ENCODE data around the gene SPOCK2.

SPOCK2 gene

GRCh38 chr10:72107325-72108003, 19.1 kb upstream of the SPOCK2 start:
- no peak for DNase-seq

- DNase-seq, result no peak
Measured at GRCh38 chr10:72106896-72107295, 18.5 kb upstream of the SPOCK2 start.

DNA sequence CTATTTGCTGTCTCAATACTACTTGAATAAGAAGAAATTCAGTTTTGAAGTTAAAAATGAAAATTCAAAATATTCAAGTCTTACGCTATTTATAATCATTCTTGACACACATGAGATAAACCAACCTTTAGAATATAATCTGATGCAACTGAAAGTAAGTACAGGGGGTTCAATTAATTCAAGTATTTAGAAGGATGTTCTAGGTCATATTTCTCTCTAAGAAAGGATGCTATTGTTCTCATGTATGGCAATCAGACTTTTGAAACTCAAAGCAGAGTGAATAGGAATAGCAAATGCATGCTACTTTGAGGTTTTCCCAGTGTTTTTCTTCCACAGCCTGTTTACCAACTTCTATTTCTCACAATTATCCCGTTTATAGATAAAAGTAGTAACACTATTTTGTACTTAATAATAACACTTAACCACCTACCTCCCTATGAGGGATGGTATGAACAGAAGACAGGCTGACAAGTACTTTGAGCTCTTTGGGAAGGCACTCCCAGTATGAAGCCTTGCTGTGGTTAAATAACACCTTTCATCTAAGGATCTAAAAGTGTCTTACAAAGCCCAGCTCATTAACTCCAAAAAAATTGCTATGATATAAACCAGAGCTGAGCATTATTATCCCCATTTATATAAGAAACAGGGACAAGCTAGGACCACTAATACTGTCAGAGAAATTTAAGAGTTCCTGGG, 18.0 kb upstream of the SPOCK2 start:
- DNase-seq, result no peak

- no peak for DNase-seq
Measured at GRCh38 chr10:72105710-72106109, 17.4 kb upstream of the SPOCK2 start.

GRCh38 chr10:72105098-72105475, 16.7 kb upstream of the SPOCK2 start:
- DNase-seq, result no peak

- DNase-seq, result no peak
Measured at GRCh38 chr10:72104472-72105097, 16.2 kb upstream of the SPOCK2 start.

GRCh38 chr10:72099600-72099921, 11.2 kb upstream of the SPOCK2 start:
- no peak for DNase-seq

GRCh38 chr10:72098836-72099599, 10.7 kb upstream of the SPOCK2 start:
- no peak for DNase-seq

GRCh38 chr10:72098301-72098835, 10.0 kb upstream of the SPOCK2 start:
- no peak for DNase-seq

DNA sequence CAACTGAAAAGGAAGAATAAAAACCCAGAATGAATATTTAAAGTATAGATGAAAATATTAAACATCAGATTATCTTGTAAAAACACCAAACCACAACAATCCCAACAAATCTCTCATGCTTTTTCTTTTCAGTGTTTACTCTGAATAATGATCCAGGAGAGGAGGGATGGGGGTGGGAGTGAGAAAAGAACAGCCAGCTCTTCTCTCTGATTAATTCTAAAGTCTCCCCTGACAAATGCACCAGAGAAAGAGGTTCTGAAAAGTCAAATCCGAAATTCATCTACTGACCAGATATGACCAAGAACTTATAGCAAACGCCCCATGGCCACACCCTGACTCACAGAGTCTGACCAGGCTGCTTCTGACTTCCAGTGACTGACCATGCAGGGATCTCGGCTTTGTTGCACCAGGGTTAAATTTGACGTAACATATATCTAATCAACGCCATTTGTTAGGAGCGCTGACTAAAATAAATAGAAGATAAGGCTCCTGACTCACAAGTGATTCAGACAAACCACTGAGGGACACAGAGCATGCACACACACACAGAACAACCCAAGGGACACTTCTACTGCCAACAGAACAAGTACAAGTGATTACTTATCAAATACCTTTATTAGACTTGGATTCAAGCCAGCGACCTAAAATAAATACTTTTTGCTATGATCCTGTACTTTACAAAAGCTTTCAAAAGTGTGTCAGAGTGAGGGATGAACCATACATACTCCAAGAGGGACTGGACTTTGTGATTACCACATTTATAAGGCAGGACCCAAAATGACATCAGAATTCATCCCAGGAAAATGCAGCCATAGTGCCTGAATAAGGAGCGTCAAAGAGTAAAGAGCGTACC, 9.3 kb upstream of the SPOCK2 start:
- DNase-seq, result no peak

DNA sequence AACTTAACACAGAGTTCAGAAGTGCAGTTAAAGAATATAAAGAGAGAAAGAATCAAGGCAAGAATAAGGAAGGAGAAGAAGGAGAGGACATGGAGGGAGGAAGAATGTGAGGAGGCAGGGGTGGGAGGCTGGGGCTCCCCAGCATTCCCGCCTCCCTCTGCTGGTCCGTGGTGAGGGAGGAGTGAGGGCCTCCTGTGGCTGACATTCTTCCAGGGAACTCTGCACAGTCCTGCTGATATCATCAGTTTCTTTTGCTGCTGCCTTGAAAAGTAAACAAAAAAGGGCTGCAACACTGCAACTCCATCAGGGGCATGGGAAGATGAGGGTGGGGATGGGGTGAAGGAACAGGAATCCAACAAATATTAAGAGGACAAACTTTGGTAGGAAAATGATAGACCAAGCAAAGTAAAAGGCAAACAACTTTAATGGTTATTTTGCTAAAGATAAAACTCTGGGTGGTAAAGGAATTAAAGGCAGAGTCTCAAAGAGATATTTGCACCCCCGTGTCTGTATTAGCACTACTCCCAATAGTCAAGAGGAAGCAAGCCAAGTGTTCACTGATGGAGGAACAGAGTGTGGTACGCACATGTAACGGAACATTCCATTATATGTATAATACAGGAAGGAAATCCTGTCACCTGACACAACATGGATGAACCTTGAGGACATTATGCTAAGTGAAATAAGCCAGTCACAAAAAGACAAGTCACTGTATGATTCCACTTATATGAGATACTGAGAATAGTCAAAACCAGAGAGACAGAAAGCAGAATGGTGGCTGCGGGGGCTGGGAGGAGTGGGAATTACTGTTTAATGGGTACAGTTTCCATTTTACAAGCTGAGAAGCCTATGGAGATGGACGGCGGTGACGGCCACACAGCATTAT, 8.0 kb upstream of the SPOCK2 start:
- DNase-seq, result no peak

- no peak for DNase-seq
Measured at GRCh38 chr10:72095195-72095594, 6.8 kb upstream of the SPOCK2 start.

GRCh38 chr10:72094574-72094973, 6.2 kb upstream of the SPOCK2 start:
- DNase-seq, result no peak

GRCh38 chr10:72093450-72093849, 5.1 kb upstream of the SPOCK2 start:
- no peak for DNase-seq

DNA sequence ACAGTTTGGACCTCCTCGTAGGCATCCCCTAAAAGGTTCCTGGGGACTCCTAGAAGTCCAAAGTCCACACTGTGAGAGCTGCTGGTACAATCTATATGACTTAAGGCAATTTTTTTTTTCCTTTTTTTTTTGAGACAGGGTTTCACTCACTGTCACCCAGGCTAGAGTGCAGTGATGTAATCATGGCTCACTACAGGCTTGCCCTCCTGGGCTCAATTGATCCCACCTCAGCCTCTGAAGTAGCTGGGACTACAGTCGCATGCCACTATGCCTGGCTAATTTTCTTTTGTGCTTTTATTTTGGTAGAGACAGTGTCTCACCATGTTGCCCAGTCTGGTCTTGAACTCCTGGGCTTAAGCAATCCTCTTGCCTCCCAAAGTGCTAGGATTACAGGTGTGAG, 4.6 kb upstream of the SPOCK2 start:
- no peak for DNase-seq

DNA sequence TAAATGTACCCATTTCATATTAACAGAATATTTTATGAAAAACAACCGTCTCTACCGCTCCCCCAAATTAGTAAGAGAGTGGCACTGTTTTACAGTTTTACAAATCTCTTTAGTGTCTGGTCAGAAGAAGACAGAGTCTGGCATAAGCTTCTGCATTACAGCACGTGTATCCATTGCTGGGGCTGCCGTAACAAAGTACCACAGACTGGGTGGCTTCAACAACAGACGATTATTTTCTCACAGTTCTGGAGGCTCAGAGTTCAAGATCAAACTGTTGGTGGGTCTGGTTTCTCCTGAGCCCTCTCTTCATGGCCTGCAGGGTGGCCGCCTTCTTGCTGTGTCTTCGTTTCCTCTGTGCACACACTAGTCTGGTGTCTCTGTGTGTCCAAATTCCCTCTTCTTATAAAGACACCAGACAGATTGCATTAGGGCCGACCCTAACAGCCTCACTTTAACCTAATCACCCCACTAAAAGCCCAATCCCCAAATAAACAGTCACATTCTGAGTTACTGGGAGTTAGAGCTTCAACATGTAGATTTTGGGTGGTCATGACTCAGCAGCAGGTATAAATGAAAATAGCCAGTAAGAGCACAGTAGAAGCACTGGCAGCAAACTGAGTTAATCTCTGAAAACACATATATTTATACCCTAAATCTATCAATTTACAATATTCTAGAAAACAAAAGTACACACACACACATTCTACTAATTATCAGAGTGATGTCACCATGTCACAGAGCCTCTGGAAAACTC, 4.0 kb upstream of the SPOCK2 start:
- DNase-seq, result no peak

- DNase-seq, result no peak
Measured at GRCh38 chr10:72090326-72090725, 2.0 kb upstream of the SPOCK2 start.

DNA sequence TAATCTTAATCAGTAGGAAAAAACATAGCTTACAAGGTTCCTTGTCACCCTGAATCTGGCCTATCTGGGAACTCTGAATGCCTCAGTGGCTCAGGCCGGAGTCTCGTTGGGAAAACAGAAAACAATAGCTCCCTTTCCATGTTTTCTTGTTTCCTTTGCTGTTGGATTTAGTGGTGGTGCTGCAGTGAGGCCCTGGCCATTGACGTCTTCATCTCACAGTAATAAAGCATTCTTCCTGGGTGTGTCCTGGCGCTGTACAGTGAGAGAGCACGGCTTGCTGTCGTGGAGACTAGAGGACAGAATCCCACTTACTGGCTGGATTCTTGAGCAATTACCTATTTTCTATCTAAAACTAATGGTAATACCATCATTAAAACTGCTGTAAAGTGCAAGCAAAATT, 1.3 kb upstream of the SPOCK2 start:
- peak; percentile 59 for DNase-seq

- no peak for DNase-seq
Measured at GRCh38 chr10:72088889-72089575, 681 bp upstream of the SPOCK2 start.

DNA sequence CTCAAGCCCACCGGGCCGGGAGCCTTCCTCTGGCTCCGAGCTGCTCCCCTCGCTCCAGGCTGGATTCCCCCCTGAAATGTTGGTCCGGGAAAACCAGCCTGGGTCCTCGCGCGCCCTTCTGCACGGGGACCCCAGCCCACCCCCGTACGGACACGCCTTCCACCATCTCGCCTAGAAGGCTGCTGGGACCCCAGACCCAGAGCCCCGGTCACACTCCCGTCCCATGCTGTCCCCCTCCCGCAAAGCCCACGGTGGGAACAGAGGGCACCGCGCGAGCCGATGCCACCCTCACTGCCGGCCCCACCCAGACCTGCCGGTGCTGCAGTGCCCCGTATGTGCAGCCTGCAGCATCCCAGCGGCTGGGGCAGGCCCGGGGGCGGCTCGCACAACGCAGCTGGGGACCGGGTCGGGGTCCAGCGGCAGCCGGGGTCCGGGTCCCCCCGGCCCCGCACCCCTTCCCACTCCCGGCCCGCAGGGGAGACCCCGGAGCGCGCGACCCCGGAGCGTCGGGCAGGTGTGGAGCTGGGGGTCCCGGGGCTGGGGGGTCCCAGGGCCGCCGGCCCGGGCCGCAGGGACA, 871 bp downstream of the SPOCK2 start:
- no peak for DNase-seq

All from activated CD8-positive, alpha-beta memory T cell treated with anti-CD3 and anti-CD28 coated beads for 24 hours (primary cell).